GM19239 (cell line): ENCODE results near the gene SAT2.
A peak's percentile ranks its signal among the peaks of the same experiment; 100 is the strongest.
"Not testable (repeated sequence)": the region's sequence is repeated elsewhere in the genome, so short reads cannot be mapped to it uniquely, and the experiment has no call there.

Experiments
- DNase-seq: peaks from one replicate; pipeline ENCODE4 v3.0.0; 2011; ENCODE audit warnings: low spot score; ENCODE audit not compliant: insufficient read length
- FAIRE-seq: peaks from 2 replicates; lab custom pipeline; 2011; peaks lifted over from hg19 to GRCh38; lab: Jason Lieb, UNC

The SAT2 gene

GRCh38 chr17:7636163-7636562 lies 8.5 kb upstream of the SAT2 start:
- DNase-seq (no peak), FAIRE-seq (no peak)

DNA sequence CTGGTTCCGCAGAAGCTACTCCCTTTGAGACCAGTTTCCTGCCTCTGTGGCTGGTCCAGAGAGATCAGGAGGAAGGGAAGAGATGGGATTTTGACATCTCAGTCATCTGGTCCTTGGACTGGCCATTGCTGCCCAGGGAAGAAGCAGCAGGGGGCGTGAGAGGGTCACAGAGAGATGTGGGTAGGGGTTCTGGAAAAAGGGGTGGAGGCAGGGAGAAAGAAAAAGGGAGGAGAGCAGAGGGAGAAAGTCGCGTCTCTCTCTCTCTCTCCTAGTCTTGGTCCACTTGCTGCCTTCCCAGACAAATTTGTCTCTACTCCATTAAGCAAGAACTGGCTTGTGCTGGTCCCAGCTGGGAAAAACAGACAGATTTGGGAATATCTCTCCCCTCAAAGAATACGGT lies 6.8 kb upstream of the SAT2 start:
- no peak for FAIRE-seq
- no peak for DNase-seq

- DNase-seq (no peak), FAIRE-seq (no peak)
Observed at GRCh38 chr17:7633093-7633492, 5.5 kb upstream of the SAT2 start.

DNA sequence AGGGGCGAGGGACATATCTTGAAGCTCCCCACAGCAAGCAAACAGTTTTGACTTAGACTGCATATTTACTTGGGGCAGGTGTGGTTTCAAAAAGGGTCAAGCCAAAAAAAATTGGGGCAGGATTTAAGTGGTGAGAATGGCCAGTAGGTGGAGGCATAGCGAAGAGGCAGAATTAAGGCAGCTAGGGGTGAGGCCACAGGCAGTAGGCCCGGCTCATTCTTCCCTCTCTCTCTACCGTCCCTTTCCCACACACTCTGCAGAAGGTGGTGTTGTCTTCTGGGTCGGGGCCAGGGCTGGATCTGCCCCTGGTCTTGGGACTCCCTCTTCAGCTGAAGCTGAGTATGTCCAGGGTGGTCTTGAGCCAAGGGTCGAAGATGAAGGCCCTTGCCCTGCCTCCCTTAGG lies 4.9 kb upstream of the SAT2 start:
- FAIRE-seq: peak; percentile 79
- peak; percentile 54 for DNase-seq

GRCh38 chr17:7631398-7632380 lies 4.1 kb upstream of the SAT2 start:
- FAIRE-seq: no peak

DNA sequence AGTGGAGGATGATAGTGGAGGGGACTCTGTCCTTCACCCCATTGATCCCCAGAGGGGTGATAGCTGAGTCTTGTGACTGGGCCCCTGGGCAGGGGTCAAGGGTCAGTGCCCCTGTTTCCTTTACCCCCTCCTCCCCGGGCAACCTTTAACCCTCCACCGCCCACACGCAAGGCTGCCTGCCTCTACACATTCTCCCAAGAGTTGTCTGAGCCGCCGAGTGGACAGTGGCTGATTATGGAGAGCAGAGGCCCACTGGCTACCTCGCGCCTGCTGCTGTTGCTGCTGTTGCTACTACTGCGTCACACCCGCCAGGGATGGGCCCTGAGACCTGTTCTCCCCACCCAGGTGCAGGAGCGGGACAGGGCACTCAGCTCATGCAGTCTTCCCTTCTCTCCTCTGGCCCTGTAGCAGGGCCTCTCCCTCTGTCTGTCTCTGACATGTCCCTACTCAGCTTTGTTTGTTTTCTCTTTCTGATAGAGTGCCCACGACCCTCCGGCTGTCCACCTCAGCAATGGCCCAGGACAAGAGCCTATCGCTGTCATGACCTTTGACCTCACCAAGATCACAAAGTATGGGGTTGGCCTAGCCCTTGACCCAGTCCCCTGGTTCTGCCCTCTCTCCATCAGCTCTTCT lies 2.4 kb upstream of the SAT2 start, which contains the start of gene SHBG:
Gene SHBG, plus strand, starts transcription at position 197 of the 633 bp plus-strand sequence. Its CDS starts 38 bp downstream, at position 235.
- no peak for FAIRE-seq
- DNase-seq: no peak

More at GRCh38 chr17:7631398-7632380, 4.1 kb upstream of the SAT2 start:
- DNase-seq: no peak

- no peak for FAIRE-seq
- DNase-seq: no peak
Observed at GRCh38 chr17:7626956-7627249, 718 bp downstream of the SAT2 start.

GRCh38 chr17:7626307-7626706 lies 1.3 kb downstream of the SAT2 start:
- FAIRE-seq (no peak), DNase-seq (no peak)

- FAIRE-seq, DNase-seq: not testable (repeated sequence)
Observed at GRCh38 chr17:7625749-7626148, 1.9 kb downstream of the SAT2 start.

- no peak for FAIRE-seq
- DNase-seq: no peak
Observed at GRCh38 chr17:7623661-7624060, 4.0 kb downstream of the SAT2 start.

DNA sequence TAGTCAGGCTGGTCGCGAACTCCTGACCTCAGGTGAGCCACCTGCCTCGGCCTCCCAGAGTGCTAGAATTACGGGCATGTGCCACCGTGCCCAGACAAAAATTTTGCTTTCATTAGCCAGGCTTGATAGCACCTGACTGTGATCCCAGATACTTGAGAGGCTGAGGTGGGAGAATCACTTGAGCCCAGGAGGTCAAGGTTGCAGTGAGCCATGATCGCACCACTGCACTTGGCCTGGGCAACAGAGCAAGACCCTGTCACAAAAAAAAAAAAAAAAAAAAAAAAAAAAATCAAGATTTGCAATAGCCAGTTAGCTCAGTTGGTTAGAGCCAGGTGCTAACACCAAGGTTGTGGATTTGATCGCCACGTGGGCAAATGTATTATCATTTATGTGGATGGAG lies 6.8 kb downstream of the SAT2 start:
- no peak for DNase-seq
- FAIRE-seq: no peak

DNA sequence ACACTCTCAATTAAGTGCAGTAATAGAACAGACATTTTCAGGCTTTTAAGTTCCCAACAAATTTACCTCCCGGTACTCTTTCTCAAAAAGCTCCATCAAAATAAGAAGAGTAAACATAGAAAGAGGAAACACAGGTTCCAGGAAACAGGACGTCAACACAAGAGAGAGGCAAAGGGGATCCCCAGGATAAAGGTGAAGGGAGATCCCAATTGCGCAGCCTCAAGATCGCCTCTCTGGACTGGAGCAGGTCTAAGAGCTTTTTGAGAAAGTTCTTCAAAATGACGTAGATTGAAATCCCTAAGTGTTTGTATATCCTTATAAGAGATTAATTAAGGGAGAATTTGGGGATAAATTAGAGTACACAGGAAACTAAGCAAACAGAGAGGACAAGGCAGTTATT lies 9.0 kb downstream of the SAT2 start:
- FAIRE-seq (no peak), DNase-seq (no peak)

DNA sequence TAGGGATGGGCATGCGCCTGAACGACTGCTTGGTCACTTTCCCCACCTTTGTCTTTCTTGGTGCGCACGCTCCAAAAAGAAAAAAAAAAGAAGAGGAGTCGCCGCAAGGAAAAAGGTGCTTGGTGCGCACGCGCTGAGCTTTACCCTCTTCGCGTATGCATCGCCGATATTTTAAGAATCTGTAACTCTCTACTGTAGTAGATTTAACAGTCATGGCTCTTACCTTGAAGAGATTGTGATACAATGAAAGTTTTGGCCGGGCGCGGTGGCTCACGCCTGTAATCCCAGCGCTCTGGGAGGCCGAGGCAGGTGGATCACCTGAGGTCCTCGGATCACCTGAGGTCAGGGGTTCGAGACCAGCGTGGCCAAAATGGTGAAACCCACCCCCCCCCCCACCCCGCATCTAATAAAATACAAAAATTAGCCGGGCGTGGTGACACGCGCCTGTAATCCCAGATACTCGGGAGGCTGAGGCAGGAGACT lies 12.3 kb downstream of the SAT2 start:
- FAIRE-seq (no peak), DNase-seq (no peak)

DNA sequence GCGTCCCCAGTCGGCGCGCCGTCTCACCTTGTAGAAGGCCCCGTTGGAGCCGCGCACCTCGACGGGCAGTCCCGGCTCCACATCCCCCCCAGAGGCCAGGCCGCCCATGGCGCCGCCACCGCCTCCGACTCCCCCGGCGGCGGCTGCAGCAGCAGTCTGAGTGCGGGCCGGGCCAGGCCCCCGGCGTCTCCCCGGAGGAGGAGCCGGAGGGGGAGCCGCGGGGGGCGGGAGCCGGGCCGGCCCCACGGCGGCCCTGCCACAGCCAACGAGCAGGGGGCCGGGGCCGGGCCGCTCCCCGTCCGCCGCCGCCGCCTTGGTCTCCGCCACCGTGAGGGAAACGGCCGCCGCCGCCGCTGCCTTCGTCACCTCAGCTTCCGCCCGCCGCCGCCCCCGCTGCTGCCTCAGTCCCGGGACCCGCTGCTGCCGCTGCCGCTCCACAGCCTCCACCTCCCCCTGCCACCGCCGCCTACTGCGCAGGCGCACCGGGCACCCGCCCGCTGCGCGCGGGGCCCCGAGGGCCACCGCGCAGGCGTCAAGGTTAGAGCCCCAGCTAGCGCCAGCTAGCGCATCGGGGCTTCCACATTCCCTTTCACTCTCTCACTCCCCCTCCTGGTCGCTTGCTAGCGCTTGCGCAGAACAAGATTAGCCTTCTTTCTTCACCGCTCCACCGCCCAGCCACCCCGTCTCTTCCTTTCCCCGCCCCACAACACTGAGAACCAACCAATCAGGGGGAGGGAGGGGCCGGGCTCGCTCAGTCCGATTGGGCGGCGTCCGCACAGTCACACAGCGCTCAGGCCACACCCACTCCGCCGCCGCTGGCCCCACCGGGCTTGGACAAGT lies 13.0 kb downstream of the SAT2 start, which contains the start of gene FXR2:
Gene FXR2, minus strand, starts transcription at position 473 of the 840 bp plus-strand sequence. Its CDS starts 365 bp downstream, at position 108.
- FAIRE-seq (peak; percentile 99), DNase-seq (peak; percentile 94)

DNA sequence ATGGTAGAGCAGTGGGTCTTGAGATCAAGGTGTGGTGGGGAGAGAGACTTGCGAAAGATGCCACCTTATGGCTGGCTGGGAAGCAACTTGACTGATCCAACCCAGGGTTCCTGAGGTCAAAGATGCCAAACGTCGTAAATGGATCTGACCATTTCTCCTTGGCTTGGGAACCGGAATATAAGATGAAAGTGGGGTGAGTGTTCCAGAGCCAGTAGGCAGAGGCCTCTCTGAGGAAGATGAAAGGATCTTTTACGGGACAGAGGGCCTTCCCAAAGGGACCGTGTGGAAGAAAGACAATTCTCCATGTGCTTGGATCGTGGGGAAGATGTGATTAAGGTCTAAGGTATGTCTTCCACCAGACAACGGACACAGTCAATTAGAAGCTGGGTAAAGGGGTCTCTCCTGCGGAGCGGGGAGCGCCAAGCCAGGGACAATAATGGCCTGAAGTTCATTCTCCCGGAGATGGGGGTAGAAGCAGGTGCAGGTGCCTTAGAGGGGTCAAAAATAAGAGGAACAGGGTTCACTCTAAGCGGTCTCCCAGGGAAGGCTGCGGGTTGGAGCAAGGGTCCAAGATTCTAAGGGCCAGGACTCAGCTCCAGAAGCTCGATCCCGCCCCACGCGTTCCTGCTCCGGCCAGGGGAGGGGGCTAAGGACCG lies 13.7 kb downstream of the SAT2 start:
- DNase-seq (no peak), FAIRE-seq (no peak)

- no peak for DNase-seq
- FAIRE-seq: no peak
Observed at GRCh38 chr17:7612294-7612640, 15.4 kb downstream of the SAT2 start.

DNA sequence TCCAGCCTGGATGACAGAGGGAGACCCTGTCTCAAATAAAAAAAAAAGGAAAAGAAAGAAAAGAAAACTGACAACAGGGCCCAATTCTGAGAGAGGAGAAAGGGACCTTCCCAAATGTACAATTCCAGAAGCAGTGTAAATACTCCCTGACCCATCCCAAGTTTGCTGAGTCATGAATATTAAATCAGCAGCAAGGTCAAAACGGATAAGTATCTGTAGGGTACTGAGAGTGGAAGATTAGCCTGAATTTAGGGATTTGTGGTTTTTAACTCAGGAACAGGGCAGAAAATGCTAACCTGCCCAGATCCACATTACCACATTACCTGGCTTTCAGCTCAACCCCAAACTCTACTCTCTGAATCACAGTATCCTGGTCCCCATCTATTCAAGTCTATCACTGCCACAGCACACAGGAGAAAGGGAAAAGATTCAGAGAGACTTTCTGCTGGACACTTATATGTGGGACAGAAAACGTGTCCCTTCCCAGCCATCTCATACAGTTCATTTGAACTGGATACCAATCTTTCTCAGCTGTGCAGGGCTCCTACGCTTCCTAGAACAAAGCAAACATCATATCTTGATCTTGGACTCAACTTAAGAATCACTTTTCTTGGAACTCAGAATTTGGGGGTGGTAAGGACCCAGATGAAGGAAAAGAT lies 15.9 kb downstream of the SAT2 start:
- FAIRE-seq: no peak
- DNase-seq: no peak

DNA sequence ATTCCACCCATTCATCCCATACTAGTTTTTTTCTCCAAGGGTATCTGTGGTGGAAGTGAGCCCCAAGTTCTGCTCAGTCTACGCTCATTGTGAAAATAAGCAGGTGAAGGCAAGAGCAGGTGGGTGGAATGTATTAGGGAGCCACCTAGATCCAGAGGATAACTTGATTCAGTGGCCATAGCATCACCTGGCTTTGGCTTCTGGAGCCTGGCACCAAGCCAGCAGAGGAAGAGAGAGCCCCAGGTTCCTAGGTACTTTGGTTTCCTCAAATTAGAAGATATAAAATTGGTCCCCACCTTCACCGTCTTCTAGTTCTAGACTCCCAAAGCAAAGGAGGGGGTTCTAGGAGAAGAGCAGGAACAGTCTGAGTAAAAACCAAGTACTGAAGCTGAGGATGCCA lies 17.0 kb downstream of the SAT2 start:
- FAIRE-seq (no peak), DNase-seq (no peak)

GRCh38 chr17:7606280-7606679 lies 21.3 kb downstream of the SAT2 start:
- FAIRE-seq (no peak), DNase-seq (no peak)
